ENCODE measurements around the gene CDH15. TPM values are rescaled to one million over a fixed set of nuclear protein-coding genes. Genes with fewer than 3 reads are reported as not detected.

CDH15 gene
- total and polyA plus RNA-seq, 2 of the 13 experiments (the other 11 are each of a cell fraction or from before 2014, with no cell fraction given): 0.74 to 2.2 TPM

- Histone ChIP-seq H3K27me3 (ENCODE audit: control insufficient read depth in 1 of 2, insufficient read depth in 2 of 2, low read length in 2 of 2) (peaks cover 0 to 5% of the 10 kb centered on the region in 2 experiments; a peak in 1 of 5 replicates), H3K9ac (ENCODE audit: insufficient read depth, low read depth, low read length) (peak overlapping the region; percentile 82), H3K79me2 (ENCODE audit: insufficient read depth, low read length) (peaks cover 6% of the 10 kb centered on the region), H3K4me1 (ENCODE audit: insufficient read depth, low read length) (peaks cover 32% of the 10 kb centered on the region), H3K4me2 (ENCODE audit: low read depth, low read length) (peak overlapping the region; percentile 94), H3K9me3 (ENCODE audit: low read length) (no peaks in the 10 kb centered on the region), H3K36me3 (replicated peaks in 1 of 2; ENCODE audit: control insufficient read depth in 1 of 2, insufficient read depth in 2 of 2, low read length in 2 of 2) (no peaks in the 10 kb centered on the region; a peak in 1 of 5 replicates), H3K4me3 (replicated peaks in 1 of 3; ENCODE audit: insufficient read depth in 1 of 3, low read depth in 2 of 3, low read length in 3 of 3) (peak overlapping the region; percentile 9 to 86 (median 75); a peak in 4 of 6 replicates), H2AFZ (ENCODE audit: low read length) (no peak overlapping the region), H4K20me1 (ENCODE audit: insufficient read depth, low read length) (peaks cover 42% of the 10 kb centered on the region), H3K27ac (ENCODE audit: extremely low read length, insufficient read depth, low read length) (peak overlapping the region; percentile 99)
- in situ Hi-C loops (cut with HindIII; ENCODE audit: extremely low pct_ligation_motif_present, low pct_unique_long_range_greater_than_20kb) (no loop called here), intact Hi-C loops (cut with micrococcal nuclease; ENCODE audit: unreplicated experiment) (no loop called here)
- BruUV-seq (replicated peaks): no TSS peak
- ChIA-PET POLR2A (interaction anchor here (0.5 to 3.0 kb wide), 6 partner anchors 10 to 498 kb away, joined by 3 to 44 read pairs (median 6); partner anchors contain the start of genes CDH15, SLC22A31 and ZNF778), CTCF (ENCODE audit: low intra/inter-chr PET ratio, low total read pairs) (no interaction called here)
- FAIRE-seq (peak; percentile 50), ATAC-seq (peak; percentile 30), DNase-seq (ENCODE audit: low spot score) (no peak)
- 23% methylated on average over 17 of the region's 28 CpGs for WGBS (ENCODE audit: low lambda C conversion rate)
- TF ChIP-seq CEBPB (IDR thresholded peaks at IDR 0.05; ENCODE audit: borderline replicate concordance, low read depth, low read length) (no peak), TRIM24 (CRISPR knock-in tag; IDR thresholded peaks at IDR 0.05) (no peak), BCLAF1 (IDR thresholded peaks at IDR 0.05) (no peak), ZNF263 (CRISPR knock-in tag; IDR thresholded peaks at IDR 0.05) (peak; percentile 50; the same call in 1 of the 2 replicates), NR3C1 (CRISPR knock-in tag; IDR thresholded peaks at IDR 0.05) (no peak), MED13 (CRISPR knock-in tag; IDR thresholded peaks at IDR 0.05) (no peak), TEAD3 (CRISPR knock-in tag; optimal IDR thresholded peaks at IDR 0.05; ENCODE audit: borderline replicate concordance) (peak; percentile 8), ZNF557 (CRISPR knock-in tag; IDR thresholded peaks at IDR 0.05) (no peak), HOXD1 (CRISPR knock-in tag; IDR thresholded peaks at IDR 0.05) (no peak), GTF3A (CRISPR knock-in tag; conservative IDR thresholded peaks at IDR 0.05) (no peak), PATZ1 (CRISPR knock-in tag; IDR thresholded peaks at IDR 0.05) (no peak), NFRKB (IDR thresholded peaks at IDR 0.05) (no peak), GABPA (IDR thresholded peaks at IDR 0.05; ENCODE audit: low read depth, low read length) (no peak), GABPA (CRISPR knock-in tag; IDR thresholded peaks at IDR 0.05; ENCODE audit: low read depth) (no peak), IKZF4 (CRISPR knock-in tag; IDR thresholded peaks at IDR 0.05; ENCODE audit: borderline replicate concordance, low read depth, not compliant biosample characterization) (peak; percentile 52), RARG (CRISPR knock-in tag; IDR thresholded peaks at IDR 0.05; ENCODE audit: low read depth) (no peak), MBD4 (IDR thresholded peaks at IDR 0.05; ENCODE audit: borderline replicate concordance, low read length) (no peak), ZNF800 (CRISPR knock-in tag; IDR thresholded peaks at IDR 0.05) (peak; percentile 57; the same call in 1 of the 2 replicates), HNRNPH1 (optimal IDR thresholded peaks at IDR 0.05; ENCODE audit: low read depth, low read length) (no peak)
Measured at GRCh38 chr16:89190150-89190958, 18.8 kb downstream of the CDH15 start.
